HG02623 (cell line): ENCODE measurements around the gene ACIN1.
"Not testable (repeated sequence)": the region's sequence is repeated elsewhere in the genome, so short reads cannot be mapped to it uniquely, and the experiment has no call there.

Experiments used
- ATAC-seq: cut with Tn5 transposase; IDR thresholded peaks from one replicate; pipeline ENCODE4 v1.9.1; 2021; ENCODE audit warnings: moderate library complexity; ENCODE audit not compliant: unreplicated experiment

The ACIN1 gene

DNA sequence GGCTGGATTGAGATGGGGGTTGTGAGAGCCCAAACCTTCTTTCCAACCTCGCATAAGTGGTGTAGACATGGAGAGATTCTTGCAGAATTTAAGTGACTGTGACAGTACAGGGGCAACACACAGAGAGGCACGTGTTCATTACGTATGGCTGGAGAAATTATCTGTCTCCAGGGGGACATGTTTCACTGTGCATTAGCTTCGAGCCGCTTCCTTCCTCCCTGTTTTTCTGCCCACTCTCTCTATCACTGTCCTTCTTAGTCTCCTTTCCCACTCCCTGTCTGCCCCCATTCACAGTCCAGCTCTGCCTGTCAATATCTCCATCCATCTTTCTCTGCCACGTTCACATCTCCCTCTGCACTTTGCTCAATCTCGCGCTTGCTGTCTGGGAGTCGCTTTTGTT is 73.5 kb downstream of the ACIN1 start:
- no peak for ATAC-seq

DNA sequence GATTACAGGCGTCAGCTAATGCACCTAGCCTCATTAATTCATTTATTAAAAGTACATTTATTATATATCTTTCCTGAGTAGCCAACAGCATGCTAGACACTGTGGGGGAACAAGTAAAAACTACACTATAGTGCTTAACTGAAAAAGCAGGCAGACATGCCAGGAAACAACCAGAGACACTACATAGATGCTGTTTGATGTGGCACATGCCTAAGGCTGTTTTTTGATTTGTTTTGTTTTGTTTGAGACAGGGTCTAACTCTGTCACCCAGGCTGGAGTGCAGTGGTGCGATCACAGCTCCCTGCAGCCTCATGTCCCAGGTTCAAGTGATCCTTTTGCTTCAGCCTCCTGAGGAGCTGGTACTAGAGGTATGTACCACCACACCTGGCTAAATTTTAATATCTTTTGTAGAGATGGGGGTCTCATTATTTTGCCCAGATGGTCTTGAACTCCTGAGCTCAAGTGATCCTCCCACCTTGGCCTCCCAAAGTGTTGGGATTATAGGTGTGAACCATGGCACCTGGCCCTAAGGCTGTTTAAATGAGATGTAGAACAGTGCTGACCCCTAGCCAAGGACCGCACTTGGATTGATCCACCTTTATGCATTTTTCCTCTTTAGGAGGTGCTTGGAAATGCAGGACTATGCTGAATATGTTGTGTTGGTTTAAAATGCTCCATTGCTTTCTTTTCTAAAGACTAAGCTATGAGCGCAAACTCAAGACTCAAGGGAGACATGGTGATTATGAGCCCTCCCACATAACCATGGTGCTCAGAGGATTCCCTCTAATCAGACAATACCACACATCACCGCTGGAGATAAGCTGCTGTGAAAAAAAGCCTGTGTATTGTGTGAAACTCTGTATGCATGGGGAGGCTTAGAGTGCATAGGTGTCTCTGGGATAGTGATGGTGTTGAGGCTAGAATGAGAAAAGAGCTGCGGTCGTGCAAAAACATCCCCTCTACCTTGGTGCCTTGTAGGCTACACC is 74.5 kb downstream of the ACIN1 start:
- no peak for ATAC-seq

DNA sequence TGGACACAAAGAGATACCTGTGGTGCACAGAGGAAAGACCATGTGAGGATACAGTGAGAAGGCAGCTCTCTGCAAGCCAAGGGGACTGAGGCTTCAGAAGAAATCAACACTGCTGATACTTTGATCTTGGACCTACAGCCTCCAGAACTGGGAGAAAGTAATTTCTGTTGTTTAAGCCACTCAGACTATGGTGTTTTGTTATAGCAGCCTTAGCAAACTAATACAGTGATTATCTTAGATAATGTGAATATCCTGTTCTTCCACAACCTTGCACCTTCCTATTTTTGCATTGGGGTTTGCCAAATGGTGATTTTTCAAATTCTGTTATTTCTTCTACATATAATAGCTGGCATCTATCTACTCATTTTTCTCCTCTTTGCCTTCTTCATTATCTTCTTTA is 76.8 kb downstream of the ACIN1 start:
- no peak for ATAC-seq

DNA sequence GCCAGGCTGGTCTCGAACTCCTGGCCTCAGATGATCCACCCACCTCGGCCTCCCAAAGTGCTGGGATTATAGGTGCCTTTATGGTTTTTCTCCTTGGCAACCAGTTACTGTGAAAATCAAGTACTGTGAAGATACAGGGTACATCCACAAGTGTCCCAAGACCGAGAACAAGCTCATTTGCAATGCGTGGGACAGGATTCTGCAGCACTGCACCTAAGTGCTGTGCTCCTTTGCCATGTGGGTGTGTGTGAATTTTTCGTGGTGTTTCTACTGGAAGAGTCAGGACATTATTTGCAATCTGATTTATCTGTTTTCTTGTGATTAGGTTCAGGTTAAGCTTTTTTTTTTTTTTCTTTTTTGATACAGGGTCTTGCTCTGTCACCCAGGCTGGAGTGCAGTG is 77.8 kb downstream of the ACIN1 start:
- ATAC-seq, result no peak

DNA sequence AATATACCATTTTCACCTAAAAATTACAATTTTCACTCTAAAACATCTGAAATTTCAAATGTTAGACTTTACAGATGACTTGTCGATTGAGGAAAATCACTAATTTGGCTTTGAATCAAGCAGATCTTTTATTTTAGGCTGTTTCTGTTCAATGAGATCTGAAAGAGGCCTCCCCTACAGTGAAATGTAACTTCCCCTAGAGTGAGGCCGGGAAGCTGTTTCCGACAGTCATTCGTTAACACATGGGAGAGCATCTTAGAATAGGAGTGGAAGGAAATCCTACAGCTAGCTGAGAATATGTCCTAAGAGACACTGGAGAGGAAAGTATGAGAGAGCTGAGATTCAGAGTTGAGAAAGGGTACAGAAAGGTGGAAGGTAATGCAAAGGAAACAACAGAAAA is 79.3 kb downstream of the ACIN1 start:
- no peak for ATAC-seq

DNA sequence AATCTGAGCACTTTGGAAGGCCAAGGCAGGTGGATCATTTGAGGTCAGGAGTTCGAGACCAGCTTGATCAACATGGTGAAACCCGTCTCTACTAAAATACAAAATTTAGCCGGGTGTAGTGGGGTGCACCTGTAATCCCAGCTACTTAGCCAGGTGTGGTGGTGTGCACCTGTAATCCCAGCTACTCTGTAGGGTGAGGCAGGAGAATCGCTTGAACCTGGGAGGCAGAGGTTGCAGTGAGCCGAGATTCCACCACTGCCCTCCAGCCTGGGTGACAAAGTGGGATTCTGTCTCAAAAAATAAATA is 81.2 kb downstream of the ACIN1 start:
- ATAC-seq, result not testable (repeated sequence)

DNA sequence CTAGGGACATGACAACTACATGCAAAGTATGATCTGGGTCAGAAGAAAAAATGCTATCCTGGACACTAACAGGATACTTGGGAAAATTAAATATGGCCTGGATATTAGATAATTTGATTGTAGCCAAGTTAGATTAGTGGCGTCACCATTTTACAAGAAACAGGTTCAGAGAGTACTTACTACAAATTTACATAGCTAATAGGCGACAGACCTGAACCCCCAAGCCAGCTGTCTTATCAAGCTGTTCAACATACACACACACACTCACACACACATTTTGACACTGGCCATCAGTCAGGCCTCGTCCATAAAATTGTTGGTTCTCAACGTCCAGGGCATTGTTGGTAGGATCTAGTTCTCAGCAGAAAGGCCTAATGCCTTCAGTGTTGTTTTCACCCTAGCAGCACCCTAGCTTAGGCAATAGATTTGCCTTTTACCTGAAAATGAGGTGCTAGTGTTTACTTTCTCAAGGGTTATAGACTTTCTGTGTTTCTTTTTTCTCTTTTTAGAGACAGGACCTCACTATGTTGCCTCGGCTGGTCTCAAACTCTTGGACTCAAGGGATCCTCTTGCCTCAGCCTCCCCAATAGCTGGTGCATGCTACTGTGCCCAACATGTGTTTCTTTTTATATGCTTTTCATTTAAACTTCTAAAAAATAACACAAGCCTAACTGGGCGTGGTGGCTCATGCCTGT is 81.7 kb downstream of the ACIN1 start:
- no peak for ATAC-seq

DNA sequence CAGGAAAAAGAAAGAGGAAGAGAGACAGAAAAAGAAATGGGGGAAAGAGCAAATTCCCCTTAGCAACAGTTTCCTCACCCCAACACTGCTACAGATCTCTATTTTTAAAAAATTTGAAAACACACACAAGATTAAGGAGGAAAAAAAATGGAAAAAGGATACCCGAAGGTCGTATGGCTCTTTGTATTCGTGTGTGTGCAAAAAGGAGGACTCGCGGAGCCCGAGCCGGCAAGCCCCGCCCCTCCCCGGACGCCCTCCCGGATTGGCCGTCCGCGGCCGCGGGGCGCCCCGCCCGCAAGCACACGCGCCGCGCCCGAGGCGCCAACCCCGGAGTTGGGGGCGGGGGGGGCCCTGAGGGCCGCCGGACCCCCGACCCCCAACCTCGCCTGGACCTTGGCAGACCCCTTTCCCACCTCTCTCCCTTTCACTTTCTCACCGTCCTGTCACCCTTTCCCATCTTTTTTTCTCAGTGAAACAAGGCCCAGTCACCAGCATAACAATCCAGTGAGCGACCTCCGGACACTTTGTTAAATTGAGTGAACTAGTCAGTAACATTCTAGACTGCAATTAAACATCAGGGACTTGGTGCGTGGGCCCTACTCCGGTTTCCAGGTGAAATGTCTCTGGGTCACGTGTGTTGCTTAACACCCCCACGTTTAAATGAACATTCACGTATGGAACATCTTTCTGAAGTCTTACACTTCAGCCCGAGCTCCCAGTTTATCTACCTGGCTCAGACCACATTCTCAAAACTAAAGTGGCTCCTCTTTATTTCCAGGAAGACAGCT is 84.8 kb downstream of the ACIN1 start, which contains the start of gene C14orf93:
TSS of gene C14orf93 (minus strand) at position 205 of the 788 bp plus-strand sequence. CDS start 11,120 bp downstream, outside the sequence.
- ATAC-seq, result no peak

DNA sequence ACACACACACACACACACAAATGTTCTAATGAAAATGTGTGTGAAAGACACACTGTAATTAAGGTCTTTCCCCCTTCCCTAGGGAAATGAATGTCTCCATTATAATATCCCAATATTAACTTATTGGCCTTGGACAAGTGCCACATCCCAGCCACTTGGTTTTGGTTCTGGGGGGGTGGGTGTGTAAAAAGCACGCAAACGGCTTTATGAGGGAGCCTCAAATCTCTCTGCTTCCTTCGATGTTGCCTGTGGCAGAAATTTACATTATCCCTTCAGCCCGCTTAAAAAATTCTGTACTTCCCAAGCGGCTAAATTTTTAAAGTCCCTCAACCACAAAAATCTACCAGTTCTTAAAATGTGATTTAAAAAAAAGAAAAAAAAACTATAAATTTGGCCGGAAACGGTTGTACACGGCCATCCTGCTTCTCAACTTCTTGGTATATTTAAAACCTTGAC is 85.4 kb downstream of the ACIN1 start:
- ATAC-seq, result no peak

DNA sequence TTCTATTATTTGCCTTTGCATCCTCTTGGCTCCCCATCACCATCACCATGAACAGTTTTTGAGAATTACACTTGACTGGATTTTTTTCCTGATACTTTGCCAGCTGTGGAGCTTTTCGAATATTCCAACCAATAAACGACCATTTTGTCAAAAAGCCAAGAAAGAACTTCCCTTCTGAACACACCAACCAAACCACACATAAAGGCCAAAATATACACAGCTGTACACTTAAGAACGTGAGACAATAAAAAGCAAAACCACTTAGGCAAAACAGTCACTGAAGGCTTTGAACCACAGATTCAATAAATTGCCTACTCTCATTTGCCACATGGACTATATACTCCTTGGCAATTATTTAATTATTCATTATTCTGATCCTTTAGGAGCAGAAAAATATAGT is 86.1 kb downstream of the ACIN1 start:
- no peak for ATAC-seq
